H1 (cell line): ENCODE measurements around the gene C1QTNF1. TPM values are rescaled to one million over a fixed set of nuclear protein-coding genes. Genes with fewer than 3 reads are reported as not detected.

Source experiments
- CTCF ChIA-PET: fragments of 300-600 bp; sonication (Branson Sonifier 250); formaldehyde crosslinking; loops from one replicate; lab custom pipeline; 2021; ENCODE audit not compliant: partially characterized antibody; lab: Charles Lee
- POLR2A ChIA-PET: fragments of 300-600 bp; sonication (Branson Sonifier 250); formaldehyde crosslinking; loops from one replicate; lab custom pipeline; 2021; ENCODE audit warnings: inconsistent platforms; ENCODE audit not compliant: partially characterized antibody; lab: Charles Lee
- DNase-seq, 2 experiments: peaks; one replicate each; pipeline versions ENCODE4 v3.0.0 to v3.0.0-alpha.2; 2010 to 2022; ENCODE audit warnings: low spot score in 2 of 2, low read depth in 1 of 2, mixed read lengths in 1 of 2
- FAIRE-seq: peaks from 2 replicates; lab custom pipeline; 2011; peaks lifted over from hg19 to GRCh38; lab: Jason Lieb, UNC
- H2AFZ ChIP-seq: 2 replicates; pipeline ENCODE4 v1.8.1; 2012; ENCODE audit warnings: low read length, inconsistent platforms
- H2AK5ac ChIP-seq: 2 replicates; pipeline ENCODE4 v1.6.1; 2013; ENCODE audit warnings: low read depth, low read length
- H2BK120ac ChIP-seq: replicated peaks from 2 replicates; pipeline ENCODE3; 2013; ENCODE audit warnings: low read depth, low read length, inconsistent platforms
- H2BK12ac ChIP-seq: 2 replicates; pipeline ENCODE4 v1.6.1; 2013; ENCODE audit warnings: low read depth, low read length
- H2BK15ac ChIP-seq: 2 replicates; pipeline ENCODE4 v1.6.1; 2013; ENCODE audit warnings: low read length
- H2BK20ac ChIP-seq: 2 replicates; pipeline ENCODE4 v1.6.1; 2013; ENCODE audit warnings: low read length
- H2BK5ac ChIP-seq: 2 replicates; pipeline ENCODE4 v1.6.1; 2013; ENCODE audit warnings: low read depth, low read length
- H3K14ac ChIP-seq: 2 replicates; pipeline ENCODE4 v1.6.1; 2013; ENCODE audit warnings: inconsistent platforms; ENCODE audit not compliant: insufficient read length
- H3K18ac ChIP-seq: 2 replicates; pipeline ENCODE4 v1.6.1; 2013; ENCODE audit warnings: low read length; ENCODE audit errors: extremely low read depth
- H3K23ac ChIP-seq: 2 replicates; pipeline ENCODE4 v1.6.1; 2013; ENCODE audit warnings: inconsistent platforms; ENCODE audit not compliant: insufficient read length
- H3K23me2 ChIP-seq: 2 replicates; pipeline ENCODE4 v1.6.1; 2013; ENCODE audit warnings: low read depth, low read length
- H3K27ac ChIP-seq: 2 replicates; pipeline ENCODE4 v1.6.1; 2011; ENCODE audit warnings: low read depth, low read length, inconsistent platforms
- H3K27me3 ChIP-seq, 4 experiments: replicated peaks in 1 of 4; 1 replicate in 1 of 4; 2 replicates in 3 of 4; pipeline versions ENCODE4 v1.6.1 to v1.8.1; 2011 to 2013; ENCODE audit warnings: low read length in 3 of 4, mild to moderate bottlenecking in 3 of 4, inconsistent platforms in 2 of 4, mixed read lengths in 2 of 4, moderate library complexity in 1 of 4; ENCODE audit not compliant: control insufficient read depth in 3 of 4, insufficient read depth in 3 of 4; ENCODE audit errors: extremely low read depth in 1 of 4
- H3K36me3 ChIP-seq, 4 experiments: 2 replicates each; pipeline versions ENCODE4 v1.6.1 to v1.8.1; 2011 to 2013; ENCODE audit warnings: mild to moderate bottlenecking in 4 of 4, low read length in 3 of 4, moderate library complexity in 2 of 4, control low read depth in 1 of 4, inconsistent platforms in 1 of 4; ENCODE audit not compliant: insufficient read depth in 4 of 4, control insufficient read depth in 2 of 4
- H3K4ac ChIP-seq: replicated peaks from 2 replicates; pipeline ENCODE3; 2013; ENCODE audit warnings: low read length, low read depth, mixed read lengths, inconsistent platforms; ENCODE audit not compliant: insufficient read length
- H3K4me1 ChIP-seq, 4 experiments: replicated peaks in 1 of 4; 1 replicate in 1 of 4; 2 replicates in 3 of 4; pipeline versions ENCODE4 v1.6.1 to v1.8.1; 2011 to 2013; ENCODE audit warnings: low read length in 3 of 4, inconsistent platforms in 2 of 4, mixed read lengths in 1 of 4; ENCODE audit not compliant: insufficient read depth in 4 of 4, control insufficient read depth in 3 of 4
- H3K4me2 ChIP-seq, 2 experiments: 2 replicates each; pipeline versions ENCODE4 v1.6.1 to v1.8.1; 2011 to 2013; ENCODE audit warnings: low read depth in 2 of 2, low read length in 2 of 2, control low read depth in 1 of 2, inconsistent platforms in 1 of 2, mild to moderate bottlenecking in 1 of 2; ENCODE audit not compliant: insufficient read depth in 1 of 2
- H3K4me3 ChIP-seq, 4 experiments: fragments of 200-600, 300-600 bp in 1 of 4; sonication (generic), shearing (Covaris generic), sonication (Bioruptor Twin) in 1 of 4; 2 replicates each; pipeline versions ENCODE4 v1.5.1 to v1.8.1; 2011 to 2016; ENCODE audit warnings: low read length in 4 of 4, low read depth in 3 of 4, control low read depth in 2 of 4, inconsistent platforms in 2 of 4, mild to moderate bottlenecking in 2 of 4, mixed read lengths in 1 of 4, moderate library complexity in 1 of 4; ENCODE audit not compliant: insufficient read depth in 2 of 4; ENCODE audit errors: extremely low read depth in 1 of 4
- H3K56ac ChIP-seq: replicated peaks from 2 replicates; pipeline ENCODE3; 2013; ENCODE audit warnings: low read depth, mild to moderate bottlenecking, mixed read lengths, low read length, inconsistent platforms; ENCODE audit not compliant: insufficient read length
- H3K79me1 ChIP-seq: 2 replicates; pipeline ENCODE4 v1.6.1; 2013; ENCODE audit warnings: low read depth, low read length, control low read depth
- H3K79me2 ChIP-seq, 2 experiments: 2 replicates each; pipeline versions ENCODE4 v1.6.1 to v1.8.1; 2012 to 2013; ENCODE audit warnings: low read length in 2 of 2, mild to moderate bottlenecking in 2 of 2, inconsistent platforms in 1 of 2; ENCODE audit not compliant: insufficient read depth in 2 of 2, control insufficient read depth in 1 of 2
- H3K9ac ChIP-seq, 4 experiments: replicated peaks in 1 of 4; 1 replicate in 1 of 4; 2 replicates in 3 of 4; pipeline versions ENCODE4 v1.6.1 to v1.8.1; 2011 to 2013; ENCODE audit warnings: low read depth in 3 of 4, low read length in 3 of 4, control low read depth in 2 of 4, mild to moderate bottlenecking in 2 of 4, moderate library complexity in 2 of 4, inconsistent platforms in 1 of 4; ENCODE audit errors: extremely low read depth in 1 of 4
- H3K9me3 ChIP-seq, 2 experiments: 2 replicates each; pipeline versions ENCODE4 v1.6.1 to v1.8.1; 2012 to 2013; ENCODE audit warnings: mild to moderate bottlenecking in 2 of 2, moderate library complexity in 2 of 2, control low read depth in 1 of 2, inconsistent platforms in 1 of 2, low read depth in 1 of 2, low read length in 1 of 2, mixed read lengths in 1 of 2; ENCODE audit not compliant: insufficient read depth in 2 of 2
- H4K20me1 ChIP-seq, 2 experiments: replicated peaks in 1 of 2; 2 replicates each; pipeline versions ENCODE3 to v1.8.1; 2011 to 2013; ENCODE audit warnings: inconsistent platforms in 2 of 2, low read length in 2 of 2, mild to moderate bottlenecking in 1 of 2; ENCODE audit not compliant: insufficient read depth in 2 of 2, control insufficient read depth in 1 of 2
- H4K5ac ChIP-seq: 2 replicates; pipeline ENCODE4 v1.6.1; 2013; ENCODE audit warnings: low read length, low read depth, mixed read lengths, inconsistent platforms; ENCODE audit not compliant: insufficient read length
- H4K8ac ChIP-seq: 2 replicates; pipeline ENCODE4 v1.8.0; 2013; ENCODE audit warnings: mild to moderate bottlenecking, moderate library complexity, low read length, inconsistent platforms; ENCODE audit not compliant: insufficient read depth; ENCODE audit errors: extremely low read depth
- H4K91ac ChIP-seq: replicated peaks from 2 replicates; pipeline ENCODE3; 2013; ENCODE audit warnings: low read length, mixed read lengths, inconsistent platforms; ENCODE audit not compliant: insufficient read length
- ASH2L ChIP-seq: fragments of 200-600, 300-600 bp; sonication (generic); IDR thresholded peaks from one replicate; pipeline ENCODE4 v1.7.1; 2017; ENCODE audit warnings: low read length
- CBX5 ChIP-seq: fragments of 300-800, 300-1000 bp; sonication (generic); IDR thresholded peaks from 2 replicates; pipeline ENCODE4 v1.7.1; 2016; ENCODE audit warnings: antibody characterized with exemption, low read length, low read depth
- GABPA ChIP-seq: IDR thresholded peaks from 2 replicates; pipeline ENCODE4 v1.6.1; 2011; ENCODE audit warnings: mild to moderate bottlenecking, low read length, moderate library complexity, borderline replicate concordance; ENCODE audit not compliant: insufficient read depth
- KDM4A ChIP-seq: IDR thresholded peaks from one replicate; pipeline ENCODE4 v1.7.1; 2012; ENCODE audit warnings: low read depth, mild to moderate bottlenecking, moderate library complexity, low read length, inconsistent platforms; ENCODE audit not compliant: severe bottlenecking
- SAP30 ChIP-seq: fragments of 300-600 bp; sonication (generic); IDR thresholded peaks from 2 replicates; pipeline ENCODE4 v1.7.1; 2012; ENCODE audit warnings: low read length, moderate library complexity, mild to moderate bottlenecking, inconsistent platforms; ENCODE audit not compliant: insufficient read depth, insufficient replicate concordance
- SIN3A ChIP-seq, 2 experiments: IDR thresholded peaks in 1 of 2; conservative IDR thresholded peaks in 1 of 2; 2 replicates each; pipeline ENCODE4 v1.6.1; 2011 to 2012; ENCODE audit warnings: low read length in 2 of 2, improper control_type of control experiment in 1 of 2, low read depth in 1 of 2, mild to moderate bottlenecking in 1 of 2
- SP2 ChIP-seq: IDR thresholded peaks from 2 replicates; pipeline ENCODE4 v1.6.1; 2012; ENCODE audit warnings: mild to moderate bottlenecking, low read length, inconsistent platforms
- SP4 ChIP-seq: IDR thresholded peaks from 2 replicates; pipeline ENCODE4 v1.6.1; 2012; ENCODE audit warnings: low read length, inconsistent platforms
- TAF7 ChIP-seq: optimal IDR thresholded peaks from 2 replicates; pipeline ENCODE3; 2011; ENCODE audit warnings: low read depth, mild to moderate bottlenecking, inconsistent platforms, low read length, moderate library complexity, borderline replicate concordance
- WGBS, 2 experiments: shearing (Covaris generic) in 1 of 2; methylation state at CpG; one replicate each; pipeline versions ENCODE4 v1.1.6 to v1.1.7; 2013 to 2015; ENCODE audit warnings: low lambda C conversion rate in 2 of 2, mixed read lengths in 2 of 2, inconsistent platforms in 1 of 2, low coverage in 1 of 2, missing lambda C conversion rate in 1 of 2; ENCODE audit not compliant: insufficient replicate concordance in 2 of 2, insufficient coverage in 1 of 2, insufficient read length in 1 of 2; ENCODE audit errors: extremely low coverage in 1 of 2, missing lambda C conversion rate in 1 of 2; 5-methylcytosine and 5-hydroxymethylcytosine counted together
- polyA plus RNA-seq, 7 experiments: library from polyadenylated mRNA; depleted of rRNA in 3 of 7; stranded (reverse) in 5 of 7; unstranded in 2 of 7; fragments of >200 nt in 5 of 7; fragments of 200-250 nt in 2 of 7; gene quantifications; 1 replicate in 5 of 7; 2 replicates in 1 of 7; 4 replicates in 1 of 7; pipeline versions ENCODE4 v1.2.1 to v1.2.3, GENCODE V29; 2011 to 2013; ENCODE audit warnings: missing spikeins in 2 of 7, mixed read lengths in 2 of 7
- total RNA-seq: library from RNA; stranded (reverse); fragmentation: NEBNext Ultra II Directional; extraction: Animal tissue kit (Norgen Biotek cat#: 25700); gene quantifications from 2 replicates; pipeline ENCODE4 v1.2.1, GENCODE V29; 2021
- TF ChIP-seq, protein P1 (sequence below): IDR thresholded peaks from 2 replicates; pipeline ENCODE4 v1.6.1; 2012; ENCODE audit warnings: inconsistent platforms
- TF ChIP-seq, protein P2 (sequence below): IDR thresholded peaks from 2 replicates; pipeline ENCODE4 v1.6.1; 2011; ENCODE audit warnings: low read length, improper control_type of control experiment

Gene C1QTNF1
- total and polyA plus RNA-seq, 2 of the 8 experiments (the other 6 are each of a cell fraction or from before 2014, with no cell fraction given), result 1.5 to 2.5 TPM

DNA sequence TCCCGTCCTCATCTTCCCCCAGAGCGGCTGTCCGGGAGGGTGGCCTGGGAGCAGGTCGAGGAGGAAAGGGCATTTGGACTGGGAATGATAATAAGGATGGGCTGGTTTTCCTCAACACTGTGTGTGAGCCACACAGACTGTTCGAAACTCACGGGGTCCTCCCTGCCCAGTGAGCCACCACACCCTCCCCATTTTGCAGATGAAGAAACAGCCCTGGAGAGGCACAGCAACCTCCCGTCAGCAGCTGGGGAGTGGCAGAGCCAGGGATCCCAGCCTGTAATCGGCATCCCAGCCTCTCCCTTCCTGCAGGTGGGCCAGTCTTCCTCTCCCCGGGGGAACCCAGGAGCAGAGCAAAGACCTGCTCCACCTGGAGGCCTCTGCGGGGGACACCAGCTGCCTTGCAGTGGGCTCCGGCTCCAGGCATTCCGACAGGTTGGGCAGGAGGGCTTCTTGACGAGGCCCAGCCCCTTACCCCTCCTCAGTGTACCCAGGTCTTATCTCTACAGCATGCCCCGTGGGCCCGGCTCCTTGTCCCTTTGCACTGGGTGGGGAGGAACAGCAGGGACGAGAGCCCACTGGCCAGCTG lies 74.4 kb downstream of the C1QTNF1 start:
- no peaks in the 10 kb centered on the region for H4K20me1 ChIP-seq
- POLR2A ChIA-PET, result interaction anchor here (1.3 to 1.5 kb wide), 2 partner anchors 11 kb away, joined by 3 to 4 read pairs; no protein-coding TSS in a partner anchor
- no peak overlapping the region for H4K91ac ChIP-seq
- no peaks in the 10 kb centered on the region for H3K79me2 ChIP-seq
- peak overlapping the region; percentile 81 for H4K8ac ChIP-seq
- H2AFZ ChIP-seq, result no peak overlapping the region
- H3K79me1 ChIP-seq, result no peaks in the 10 kb centered on the region
- H2BK5ac ChIP-seq, result no peak overlapping the region
- no peak overlapping the region for H3K18ac ChIP-seq
- WGBS, 2 experiments, result 81% methylated on average over 16 of the region's 16 CpGs; no CpG with 5 or more reads in 1 of the 2 experiments
- no peak overlapping the region for H3K4ac ChIP-seq
- H3K56ac ChIP-seq, result no peak overlapping the region
- no peaks in the 10 kb centered on the region for H3K9me3 ChIP-seq
- H3K23ac ChIP-seq, result no peak overlapping the region
- no peak overlapping the region for H3K14ac ChIP-seq
- no peak overlapping the region for H2BK12ac ChIP-seq
- no peak overlapping the region for H3K4me3 ChIP-seq
- no peak overlapping the region for H3K27ac ChIP-seq
- no peaks in the 10 kb centered on the region for H3K23me2 ChIP-seq
- DNase-seq (no peak), FAIRE-seq (no peak)
- 0 out of 2 replicates have a peak overlapping the region, but pooled peaks have one; percentile 13 for H2AK5ac ChIP-seq
- H3K4me1 ChIP-seq, result peaks cover 0 to 18% (median 5%) of the 10 kb centered on the region in 4 experiments; a peak in 5 of 7 replicates
- H2BK20ac ChIP-seq, result no peak overlapping the region
- H3K36me3 ChIP-seq, result no peaks in the 10 kb centered on the region; a peak in 2 of 8 replicates
- no peaks in the 10 kb centered on the region for H3K27me3 ChIP-seq
- H4K5ac ChIP-seq, result no peak overlapping the region
- H3K4me2 ChIP-seq, result no peak overlapping the region
- no peak overlapping the region for H2BK120ac ChIP-seq
- CTCF ChIA-PET, result interaction anchor here (0.7 to 2.4 kb wide), 12 partner anchors 10 to 306 kb away, joined by 3 to 18 read pairs (median 6); no protein-coding TSS in a partner anchor
- no peak overlapping the region for H3K9ac ChIP-seq
- H2BK15ac ChIP-seq, result no peak overlapping the region
- TF ChIP-seq GABPA (peak; percentile 69; the same call in 1 of the 2 replicates), CBX5 (no peak), SIN3A (conservative IDR thresholded peaks at IDR 0.05 in 1 of 2, IDR thresholded peaks at IDR 0.05 in 1 of 2; ENCODE audit: low read depth in 1 of 2, low read length in 2 of 2) (no peak), ASH2L (no peak), KDM4A (no peak), TAF7 (no peak), SP4 (no peak), SP2 (no peak), SAP30 (no peak)
- TF ChIP-seq, protein P1, sequence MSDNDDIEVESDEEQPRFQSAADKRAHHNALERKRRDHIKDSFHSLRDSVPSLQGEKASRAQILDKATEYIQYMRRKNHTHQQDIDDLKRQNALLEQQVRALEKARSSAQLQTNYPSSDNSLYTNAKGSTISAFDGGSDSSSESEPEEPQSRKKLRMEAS, result no peak
- TF ChIP-seq, protein P2, sequence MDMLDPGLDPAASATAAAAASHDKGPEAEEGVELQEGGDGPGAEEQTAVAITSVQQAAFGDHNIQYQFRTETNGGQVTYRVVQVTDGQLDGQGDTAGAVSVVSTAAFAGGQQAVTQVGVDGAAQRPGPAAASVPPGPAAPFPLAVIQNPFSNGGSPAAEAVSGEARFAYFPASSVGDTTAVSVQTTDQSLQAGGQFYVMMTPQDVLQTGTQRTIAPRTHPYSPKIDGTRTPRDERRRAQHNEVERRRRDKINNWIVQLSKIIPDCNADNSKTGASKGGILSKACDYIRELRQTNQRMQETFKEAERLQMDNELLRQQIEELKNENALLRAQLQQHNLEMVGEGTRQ, result no peak
